Activated CD8-positive, alpha-beta memory T cell treated with anti-CD3 and anti-CD28 coated beads for 48 hours (primary cell): ENCODE data around the gene PHPT1.
"Not testable (repeated sequence)": the region's sequence is repeated elsewhere in the genome, so short reads cannot be mapped to it uniquely, and the experiment has no call there.

Source experiments
- DNase-seq, 3 experiments: peaks; one replicate each; pipeline ENCODE4 v3.0.0-alpha.2; 2020; ENCODE audit warnings: low read depth in 2 of 3, low spot score in 2 of 3

PHPT1 gene

GRCh38 chr9:136849038-136849959 lies at the start of gene PHPT1:
TSS of gene PHPT1 (plus strand) at chr9:136849409. CDS start at chr9:136849431, 22 bp downstream.
- peak; percentile 87 to 95 (median 93) for DNase-seq

GRCh38 chr9:136799854-136800657 lies 49.2 kb upstream of the PHPT1 start:
- DNase-seq = peak; percentile 67 to 90 (median 75)

GRCh38 chr9:136802321-136802720 lies 46.9 kb upstream of the PHPT1 start:
- no peak for DNase-seq

GRCh38 chr9:136803009-136803550 lies 46.1 kb upstream of the PHPT1 start:
- DNase-seq = not testable (repeated sequence)

GRCh38 chr9:136803551-136804508 lies 45.4 kb upstream of the PHPT1 start:
- DNase-seq = no peak

- no peak for DNase-seq
Measured at GRCh38 chr9:136804509-136805206, 44.6 kb upstream of the PHPT1 start.

GRCh38 chr9:136805207-136805740 lies 43.9 kb upstream of the PHPT1 start:
- DNase-seq = no peak

- no peak for DNase-seq
Measured at GRCh38 chr9:136806067-136806466, 43.1 kb upstream of the PHPT1 start.

- no peak for DNase-seq
Measured at GRCh38 chr9:136806631-136807201, 42.5 kb upstream of the PHPT1 start.

GRCh38 chr9:136807281-136808074 lies 41.7 kb upstream of the PHPT1 start, which contains the start of gene RABL6:
TSS of gene RABL6 (plus strand) at chr9:136807948. CDS start at chr9:136808197, 249 bp downstream.
- DNase-seq = peak; percentile 58 to 74 (median 64)

- no peak for DNase-seq
Measured at GRCh38 chr9:136808075-136808805, 41.0 kb upstream of the PHPT1 start.

- DNase-seq = no peak
Measured at GRCh38 chr9:136808806-136809158, 40.4 kb upstream of the PHPT1 start.

- no peak for DNase-seq
Measured at GRCh38 chr9:136814725-136815421, 34.3 kb upstream of the PHPT1 start.

GRCh38 chr9:136815422-136815782 lies 33.8 kb upstream of the PHPT1 start:
- DNase-seq = no peak

GRCh38 chr9:136820971-136821825 lies 28.0 kb upstream of the PHPT1 start:
- no peak for DNase-seq

GRCh38 chr9:136821826-136822544 lies 27.2 kb upstream of the PHPT1 start:
- DNase-seq = no peak
